Spinal cord (tissue), 10 donors: ENCODE measurements around the gene PEX5L. TPM values are rescaled to one million over a fixed set of nuclear protein-coding genes. Genes with fewer than 3 reads are reported as not detected.
"Not testable (repeated sequence)": the region's sequence is repeated elsewhere in the genome, so short reads cannot be mapped to it uniquely, and the experiment has no call there.

Source experiments
- DNase-seq, 6 donors: peaks; one replicate each; pipeline versions ENCODE4 v3.0.0 to v3.0.0-alpha.2; 2013 to 2015; ENCODE audit warnings: low spot score in 6 of 6, low read depth in 4 of 6
- H3K27ac ChIP-seq: one replicate; pipeline ENCODE4 v1.5.1; 2013; ENCODE audit warnings: low read depth, low read length, control low read depth
- H3K27me3 ChIP-seq: one replicate; pipeline ENCODE4 v1.6.1; 2013; ENCODE audit warnings: low read length; ENCODE audit not compliant: control insufficient read depth, insufficient read depth
- H3K36me3 ChIP-seq: one replicate; pipeline ENCODE4 v1.6.1; 2013; ENCODE audit warnings: low read length; ENCODE audit not compliant: control insufficient read depth, insufficient read depth
- H3K4me1 ChIP-seq: one replicate; pipeline ENCODE4 v1.6.1; 2013; ENCODE audit warnings: low read length; ENCODE audit not compliant: control insufficient read depth, insufficient read depth
- H3K4me3 ChIP-seq: one replicate; pipeline ENCODE4 v1.5.1; 2013; ENCODE audit warnings: low read depth, low read length, control low read depth
- H3K9me3 ChIP-seq: one replicate; pipeline ENCODE4 v1.6.1; 2013; ENCODE audit warnings: low read length; ENCODE audit not compliant: control insufficient read depth, insufficient read depth
- WGBS: methylation state at CpG from one replicate; pipeline ENCODE4 v1.1.5; 2013; ENCODE audit warnings: missing lambda C conversion rate; ENCODE audit not compliant: insufficient coverage; 5-methylcytosine and 5-hydroxymethylcytosine counted together
- polyA plus RNA-seq, 2 donors: library from polyadenylated mRNA; unstranded; fragments of 120-200 nt; gene quantifications; one replicate each; pipeline ENCODE4 v1.2.1, GENCODE V29; 2013; ENCODE audit not compliant: insufficient read length in 2 of 2
- total RNA-seq, 2 donors: library from RNA; depleted of rRNA in 1 of 2; stranded (reverse); fragments of 120-200 nt in 1 of 2; fragments of >200 nt in 1 of 2; gene quantifications; one replicate each; pipeline versions ENCODE4 v1.2.3 to v1.2.4, GENCODE V29; 2013 to 2014
- donor health status: healthy.

The PEX5L gene
- total and polyA plus RNA-seq, 4 donors: 11.4 to 39.6 (median 15.3) TPM

DNA sequence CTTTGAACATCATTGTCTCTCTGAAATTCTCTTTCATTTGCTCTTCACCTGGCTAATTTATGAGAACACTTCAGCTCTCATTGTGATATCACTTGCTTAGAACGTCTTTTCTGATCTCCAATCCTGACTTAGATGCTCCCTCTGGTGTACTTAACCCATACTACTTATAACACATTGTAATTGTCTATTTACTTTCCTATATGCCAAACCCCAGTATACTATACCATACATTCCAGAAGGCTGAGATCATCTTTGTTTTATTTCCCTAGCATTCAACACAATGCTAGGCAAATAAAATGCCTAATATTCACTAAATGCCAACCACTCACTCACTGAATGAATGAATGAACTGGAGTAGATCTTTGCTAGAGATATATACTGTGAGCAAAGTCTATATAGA is 27.0 kb upstream of the PEX5L start:
- H3K27ac ChIP-seq: no peak overlapping the region
- no peaks in the 10 kb centered on the region for H3K36me3 ChIP-seq
- no peak for DNase-seq
- no peak overlapping the region for H3K4me3 ChIP-seq
- H3K27me3 ChIP-seq: no peaks in the 10 kb centered on the region
- WGBS: 67% methylated on average over 1 of the region's 1 CpG
- no peaks in the 10 kb centered on the region for H3K4me1 ChIP-seq
- no peaks in the 10 kb centered on the region for H3K9me3 ChIP-seq

DNA sequence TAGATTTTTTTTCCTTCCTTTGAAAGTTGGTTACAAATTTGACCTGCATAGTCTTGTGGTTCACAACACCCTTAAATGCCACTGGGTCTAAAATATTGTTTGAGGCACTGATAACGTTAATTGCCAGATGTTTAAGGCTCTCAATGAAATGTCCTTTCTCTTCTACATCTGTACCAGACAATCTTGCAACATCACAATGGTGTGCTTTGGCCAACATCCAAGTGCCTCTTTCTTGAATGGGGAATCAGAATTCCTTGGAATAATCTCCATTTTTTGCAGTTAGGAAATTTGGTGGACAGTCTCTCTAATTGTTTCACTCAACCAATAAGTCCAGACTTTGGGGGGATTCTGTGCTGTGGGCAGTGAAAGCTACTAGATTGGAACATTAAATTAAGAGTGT is 26.0 kb upstream of the PEX5L start:
- Histone ChIP-seq H3K4me1 (no peaks in the 10 kb centered on the region), H3K27ac (no peak overlapping the region), H3K9me3 (no peaks in the 10 kb centered on the region), H3K4me3 (no peak overlapping the region), H3K36me3 (no peaks in the 10 kb centered on the region), H3K27me3 (no peaks in the 10 kb centered on the region)
- no peak for DNase-seq
- no CpG with 5 or more reads among the region's 1 CpG for whole genome bisulfite sequencing

DNA sequence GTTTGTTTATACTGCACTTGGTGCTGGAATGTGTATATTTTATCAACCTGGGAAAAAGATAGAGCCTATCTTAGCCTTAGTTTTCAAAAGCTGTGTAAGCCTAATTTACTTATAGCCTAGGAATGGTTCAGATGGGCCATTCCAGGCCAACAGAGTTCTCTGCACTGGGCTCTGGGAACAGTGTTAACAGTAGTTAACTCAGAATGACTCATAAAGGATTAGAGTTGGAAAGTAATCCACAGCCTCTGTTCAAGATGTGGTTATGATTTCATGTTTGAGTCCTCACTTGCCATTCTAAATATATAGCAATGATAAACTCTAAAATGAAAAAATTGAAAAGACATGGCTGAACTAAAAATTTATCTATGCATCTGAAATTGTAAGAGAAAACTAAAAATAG is 22.6 kb upstream of the PEX5L start:
- Histone ChIP-seq H3K4me3 (no peak overlapping the region), H3K27ac (no peak overlapping the region), H3K4me1 (no peaks in the 10 kb centered on the region), H3K36me3 (no peaks in the 10 kb centered on the region), H3K9me3 (no peaks in the 10 kb centered on the region), H3K27me3 (no peaks in the 10 kb centered on the region)
- DNase-seq: no peak

DNA sequence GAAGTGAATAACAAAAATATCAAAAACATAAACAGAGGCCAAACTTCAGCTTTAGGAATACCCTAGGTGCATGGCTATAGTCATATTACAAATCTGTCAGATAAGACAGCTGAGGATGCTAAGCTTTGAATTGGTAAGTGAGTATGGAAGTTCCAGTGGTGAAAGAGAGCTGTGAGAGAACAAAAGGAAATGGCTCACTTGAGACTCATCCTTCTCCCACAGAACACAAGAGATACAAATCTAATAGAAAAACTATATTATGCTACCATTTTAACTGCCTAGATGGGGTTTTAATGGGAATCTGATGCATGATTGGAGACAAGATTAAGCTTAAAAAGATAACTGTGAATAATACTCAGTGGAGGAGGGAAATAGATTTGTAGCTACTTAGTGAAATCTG is 21.5 kb upstream of the PEX5L start:
- Histone ChIP-seq H3K36me3 (no peaks in the 10 kb centered on the region), H3K4me3 (no peak overlapping the region), H3K9me3 (no peaks in the 10 kb centered on the region), H3K27ac (no peak overlapping the region), H3K27me3 (no peaks in the 10 kb centered on the region), H3K4me1 (no peaks in the 10 kb centered on the region)
- peak in 1 of 6 donors; percentile 72 for DNase-seq

DNA sequence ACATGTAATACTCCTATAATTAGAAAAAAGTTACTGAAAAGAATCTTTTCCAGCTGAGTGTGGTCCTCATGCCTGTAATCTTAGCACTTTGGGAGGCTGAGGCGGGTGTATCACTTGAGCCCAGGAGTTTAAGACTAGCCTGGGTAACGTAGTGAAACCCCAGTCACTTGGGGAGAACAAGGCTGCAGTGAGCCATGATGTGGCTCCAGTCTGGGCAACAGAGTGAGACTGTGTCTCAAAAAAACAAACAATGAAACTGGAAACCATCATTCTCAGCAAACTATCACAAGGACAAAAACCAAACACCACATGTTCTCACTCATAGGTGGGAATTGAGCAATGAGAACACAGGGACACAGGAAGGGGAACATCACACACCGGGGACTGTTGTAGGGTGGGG is 18.9 kb upstream of the PEX5L start:
- H3K4me3 ChIP-seq, H3K4me1 ChIP-seq, H3K27me3 ChIP-seq, H3K27ac ChIP-seq, H3K9me3 ChIP-seq, H3K36me3 ChIP-seq, DNase-seq: not testable (repeated sequence)
- WGBS: 100% methylated on average over 2 of the region's 3 CpGs

DNA sequence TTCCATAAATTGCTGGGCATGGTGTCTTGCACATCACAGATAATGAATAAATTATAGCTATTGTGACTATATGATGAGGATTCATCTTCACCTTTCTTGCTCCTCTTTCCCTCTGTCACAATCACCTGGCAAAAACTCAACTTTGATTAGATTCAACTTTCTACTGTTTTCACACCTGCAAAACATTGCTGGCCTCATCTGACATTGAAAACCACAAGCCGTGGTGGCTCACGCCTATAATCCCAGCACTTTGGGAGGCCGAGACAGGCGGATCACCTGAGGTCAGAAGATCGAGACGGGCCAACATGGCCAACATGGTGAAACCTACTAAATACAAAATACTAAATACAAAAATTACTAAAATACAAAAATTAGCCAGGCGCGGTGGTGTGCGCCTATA is 12.7 kb upstream of the PEX5L start:
- Histone ChIP-seq H3K27me3 (no peaks in the 10 kb centered on the region), H3K9me3 (no peaks in the 10 kb centered on the region), H3K4me3 (no peak overlapping the region), H3K27ac (no peak overlapping the region), H3K4me1 (no peaks in the 10 kb centered on the region), H3K36me3 (no peaks in the 10 kb centered on the region)
- DNase-seq: no peak
- WGBS: 89% methylated on average over 3 of the region's 9 CpGs

DNA sequence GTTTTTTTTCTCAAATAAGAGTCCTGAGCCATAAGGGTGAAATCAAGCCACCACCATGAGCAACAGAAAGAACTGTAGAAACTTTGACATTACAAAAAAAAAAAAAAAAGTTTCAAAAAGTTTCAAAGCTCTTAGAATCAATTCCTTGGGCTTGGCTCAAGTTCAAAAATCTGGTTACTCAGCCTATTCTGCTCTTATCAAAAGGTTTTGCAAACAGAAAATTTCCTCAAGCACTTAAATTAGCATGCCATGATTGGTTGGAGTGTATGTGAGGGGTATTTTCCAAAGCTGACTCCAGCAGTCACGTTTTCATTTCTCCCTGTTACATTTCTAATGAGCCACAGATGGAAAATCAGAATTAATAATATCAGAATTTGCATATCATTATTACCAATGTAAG is 12.1 kb upstream of the PEX5L start:
- no peak for DNase-seq
- no peaks in the 10 kb centered on the region for H3K36me3 ChIP-seq
- H3K27me3 ChIP-seq: no peaks in the 10 kb centered on the region
- H3K4me1 ChIP-seq: no peaks in the 10 kb centered on the region
- no CpG with 5 or more reads among the region's 1 CpG for WGBS
- no peaks in the 10 kb centered on the region for H3K9me3 ChIP-seq
- H3K27ac ChIP-seq: no peak overlapping the region
- H3K4me3 ChIP-seq: no peak overlapping the region

DNA sequence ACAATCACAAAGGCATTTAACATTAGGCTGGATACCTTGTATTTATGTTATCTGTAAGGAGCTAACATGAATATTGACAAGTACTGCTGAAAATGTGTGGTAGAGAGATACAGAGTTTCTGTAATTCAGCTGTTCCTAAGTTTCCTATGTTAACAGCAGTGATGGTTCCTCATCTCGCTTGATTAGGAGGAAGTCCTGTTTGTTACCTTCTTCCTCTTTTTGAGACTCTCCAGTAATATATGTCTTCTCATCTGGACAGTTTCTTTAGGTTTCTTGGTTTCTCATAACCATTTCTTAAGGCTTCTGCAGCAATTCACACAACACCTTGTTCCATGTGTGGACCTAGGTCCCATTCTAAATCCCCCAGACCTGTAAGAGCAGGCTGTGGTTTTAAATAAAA is 11.4 kb upstream of the PEX5L start:
- no peaks in the 10 kb centered on the region for H3K9me3 ChIP-seq
- H3K4me3 ChIP-seq: no peak overlapping the region
- no peaks in the 10 kb centered on the region for H3K27me3 ChIP-seq
- no peaks in the 10 kb centered on the region for H3K4me1 ChIP-seq
- no peak for DNase-seq
- H3K27ac ChIP-seq: no peak overlapping the region
- no CpG with 5 or more reads among the region's 1 CpG for WGBS
- no peaks in the 10 kb centered on the region for H3K36me3 ChIP-seq

DNA sequence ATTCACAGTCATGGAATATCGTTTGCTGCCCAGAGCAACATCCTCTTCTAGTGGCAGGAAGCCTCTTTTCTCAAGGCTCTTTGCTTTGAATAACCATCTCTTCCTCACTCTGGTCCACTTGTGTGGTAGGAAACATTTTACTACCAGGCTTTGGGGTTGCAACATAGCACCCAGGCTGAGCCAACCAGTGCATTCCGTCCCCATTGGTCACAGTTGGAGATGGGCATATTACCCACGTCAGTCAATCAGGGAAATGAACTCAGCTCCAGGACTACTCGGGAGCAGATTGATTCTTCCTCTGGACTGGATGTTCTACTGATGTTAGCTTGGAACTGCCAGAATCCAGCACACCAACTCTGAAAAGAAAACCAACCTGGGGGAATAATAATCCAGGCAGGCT is 4.2 kb upstream of the PEX5L start:
- 79% methylated on average over 3 of the region's 4 CpGs for WGBS
- no peak overlapping the region for H3K27ac ChIP-seq

DNA sequence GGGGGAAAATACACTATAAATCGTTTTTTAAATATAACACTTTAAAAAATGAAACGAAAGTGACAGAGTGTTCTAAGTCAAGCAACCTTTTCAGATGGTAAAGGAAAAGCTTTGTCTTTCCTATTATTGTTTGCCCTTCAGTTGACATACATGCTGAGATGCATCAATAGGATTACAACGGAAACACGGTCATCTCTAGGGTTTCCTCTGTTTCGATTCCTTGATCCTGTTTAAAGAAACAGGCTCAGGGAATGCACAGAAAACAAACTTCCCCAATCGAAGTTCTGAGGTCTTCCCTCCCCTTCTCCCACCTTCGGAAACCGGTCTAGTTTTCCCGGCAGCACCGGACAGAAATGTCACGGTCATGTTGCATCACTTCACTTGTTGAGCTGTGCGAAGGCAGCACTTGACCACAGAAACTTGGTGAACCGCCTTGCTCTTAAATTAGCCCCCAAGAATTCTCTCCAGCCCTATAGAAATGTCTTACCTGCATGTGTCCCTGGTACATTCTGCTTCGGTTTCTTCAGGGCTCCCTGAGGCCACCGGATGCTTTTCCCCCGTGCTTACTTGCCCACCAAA is 556 bp downstream of the PEX5L start:
- Histone ChIP-seq H3K4me3 (peak overlapping the region; percentile 51), H3K27me3 (peaks cover 19% of the 10 kb centered on the region), H3K27ac (peak overlapping the region; percentile 16), H3K4me1 (peaks cover 5% of the 10 kb centered on the region), H3K9me3 (no peaks in the 10 kb centered on the region), H3K36me3 (no peaks in the 10 kb centered on the region)
- DNase-seq: peak in 3 of 6 donors; percentile 13 to 67 (median 29)
- WGBS: 0% methylated on average over 14 of the region's 16 CpGs

More for the DNA sequence above, 4.2 kb upstream of the PEX5L start:
- Histone ChIP-seq H3K9me3 (no peaks in the 10 kb centered on the region), H3K4me1 (peaks cover 5% of the 10 kb centered on the region), H3K4me3 (no peak overlapping the region), H3K36me3 (no peaks in the 10 kb centered on the region), H3K27me3 (peaks cover 15% of the 10 kb centered on the region)
- DNase-seq: no peak
